Esophagus muscularis mucosa (tissue), 4 donors: ENCODE measurements around the gene ATG4D.

Experiments used
- EP300 ChIP-seq: sonication (generic); formaldehyde crosslinking; IDR thresholded peaks from one replicate; pipeline ENCODE4 v1.6.1; 2017; ENCODE audit warnings: antibody characterized with exemption
- POLR2A ChIP-seq: fragments of 450-650 bp; IDR thresholded peaks from one replicate; pipeline ENCODE4 v1.6.1; 2017; ENCODE audit warnings: antibody characterized with exemption, moderate library complexity, mild to moderate bottlenecking, low read depth
- POLR2AphosphoS5 ChIP-seq, 2 donors: sonication (generic); formaldehyde crosslinking; IDR thresholded peaks; one replicate each; pipeline ENCODE4 v1.6.1; 2017; ENCODE audit warnings: antibody characterized with exemption in 2 of 2
- TF ChIP-seq, protein P1 (sequence below), 3 experiments: fragments of 200-600 bp in 2 of 3; fragments of 450-650 bp in 1 of 3; sonication (generic) in 2 of 3; IDR thresholded peaks; one replicate each; pipeline ENCODE4 v1.5.1; 2017 to 2019; ENCODE audit warnings: antibody characterized with exemption in 3 of 3, mild to moderate bottlenecking in 2 of 3, moderate library complexity in 1 of 3

DNA sequence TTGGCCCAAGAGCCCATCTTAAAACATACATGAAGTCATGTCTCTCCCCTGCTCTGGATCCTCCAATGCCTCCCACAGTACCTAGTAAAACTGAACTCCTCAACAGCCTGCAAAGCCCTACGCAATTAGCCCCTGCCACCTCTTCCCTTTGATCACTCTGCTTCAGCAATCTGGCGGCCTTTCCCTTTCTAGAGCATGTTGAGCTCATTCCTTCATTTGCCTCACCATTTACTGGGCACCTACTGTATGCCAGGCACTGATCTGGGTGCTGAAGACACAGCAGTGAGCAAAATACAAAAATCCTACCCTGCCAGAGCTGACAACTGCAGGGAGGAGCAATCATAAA, 43.5 kb upstream of the ATG4D start:
- TF ChIP-seq, protein P1, sequence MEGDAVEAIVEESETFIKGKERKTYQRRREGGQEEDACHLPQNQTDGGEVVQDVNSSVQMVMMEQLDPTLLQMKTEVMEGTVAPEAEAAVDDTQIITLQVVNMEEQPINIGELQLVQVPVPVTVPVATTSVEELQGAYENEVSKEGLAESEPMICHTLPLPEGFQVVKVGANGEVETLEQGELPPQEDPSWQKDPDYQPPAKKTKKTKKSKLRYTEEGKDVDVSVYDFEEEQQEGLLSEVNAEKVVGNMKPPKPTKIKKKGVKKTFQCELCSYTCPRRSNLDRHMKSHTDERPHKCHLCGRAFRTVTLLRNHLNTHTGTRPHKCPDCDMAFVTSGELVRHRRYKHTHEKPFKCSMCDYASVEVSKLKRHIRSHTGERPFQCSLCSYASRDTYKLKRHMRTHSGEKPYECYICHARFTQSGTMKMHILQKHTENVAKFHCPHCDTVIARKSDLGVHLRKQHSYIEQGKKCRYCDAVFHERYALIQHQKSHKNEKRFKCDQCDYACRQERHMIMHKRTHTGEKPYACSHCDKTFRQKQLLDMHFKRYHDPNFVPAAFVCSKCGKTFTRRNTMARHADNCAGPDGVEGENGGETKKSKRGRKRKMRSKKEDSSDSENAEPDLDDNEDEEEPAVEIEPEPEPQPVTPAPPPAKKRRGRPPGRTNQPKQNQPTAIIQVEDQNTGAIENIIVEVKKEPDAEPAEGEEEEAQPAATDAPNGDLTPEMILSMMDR (IDR thresholded peaks at IDR 0.05): no peak
- TF ChIP-seq POLR2A (no peak), EP300 (no peak), POLR2AphosphoS5 (IDR thresholded peaks at IDR 0.05) (no peak)
